GM03348 (cell line): Measurements from ENCODE around the gene MRM3.
"Not testable (repeated sequence)": the region's sequence is repeated elsewhere in the genome, so short reads cannot be mapped to it uniquely, and the experiment has no call there.

ENCODE experiments used
- DNase-seq: peaks from one replicate; pipeline ENCODE4 v3.0.0; 2012; ENCODE audit warnings: low spot score

The MRM3 gene, protein sequence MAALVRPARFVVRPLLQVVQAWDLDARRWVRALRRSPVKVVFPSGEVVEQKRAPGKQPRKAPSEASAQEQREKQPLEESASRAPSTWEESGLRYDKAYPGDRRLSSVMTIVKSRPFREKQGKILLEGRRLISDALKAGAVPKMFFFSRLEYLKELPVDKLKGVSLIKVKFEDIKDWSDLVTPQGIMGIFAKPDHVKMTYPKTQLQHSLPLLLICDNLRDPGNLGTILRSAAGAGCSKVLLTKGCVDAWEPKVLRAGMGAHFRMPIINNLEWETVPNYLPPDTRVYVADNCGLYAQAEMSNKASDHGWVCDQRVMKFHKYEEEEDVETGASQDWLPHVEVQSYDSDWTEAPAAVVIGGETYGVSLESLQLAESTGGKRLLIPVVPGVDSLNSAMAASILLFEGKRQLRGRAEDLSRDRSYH

DNA sequence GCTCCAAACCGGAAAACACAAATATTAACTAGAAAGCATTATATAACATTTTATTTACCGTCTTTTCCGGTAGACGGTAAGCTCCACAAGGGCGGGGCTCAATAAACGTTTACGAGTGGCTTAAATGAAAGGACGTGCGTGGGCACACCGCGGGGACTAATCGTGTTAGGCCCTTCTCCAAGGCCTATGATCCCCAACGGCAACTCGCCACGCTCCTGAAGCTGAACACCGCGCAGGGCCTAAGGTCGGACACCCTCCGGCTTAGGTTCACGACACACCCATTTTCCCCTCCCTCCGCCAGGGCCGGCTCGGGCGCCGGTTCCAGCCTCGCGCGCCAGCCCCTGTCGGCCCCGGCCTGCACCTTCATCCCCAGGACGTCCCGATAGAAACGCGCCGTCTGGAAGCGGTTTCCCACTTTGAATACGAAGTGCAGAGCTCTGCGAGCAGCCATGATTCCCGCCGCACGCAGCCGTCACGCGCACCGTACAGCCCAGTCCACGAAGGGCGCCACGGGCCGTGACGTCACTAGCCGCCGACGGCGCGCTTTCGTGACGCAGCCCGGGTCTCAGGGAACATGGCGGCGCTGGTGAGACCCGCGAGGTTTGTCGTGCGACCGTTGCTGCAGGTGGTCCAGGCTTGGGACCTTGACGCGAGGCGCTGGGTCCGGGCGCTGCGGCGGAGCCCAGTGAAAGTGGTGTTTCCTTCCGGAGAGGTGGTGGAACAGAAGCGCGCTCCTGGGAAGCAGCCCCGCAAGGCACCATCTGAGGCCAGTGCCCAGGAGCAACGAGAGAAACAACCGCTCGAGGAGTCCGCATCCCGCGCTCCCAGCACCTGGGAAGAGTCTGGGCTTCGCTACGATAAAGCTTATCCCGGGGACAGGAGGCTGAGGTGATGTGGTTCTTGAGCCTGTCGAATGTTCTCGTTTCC, at the start of gene MRM3, which contains the start of gene GLOD4:
TSS of gene MRM3 (plus strand) at position 549 of the 927 bp plus-strand sequence. CDS start at position 575, 26 bp downstream.
TSS of gene GLOD4 (minus strand) at position 476 of the 927 bp plus-strand sequence. CDS start at position 451, 25 bp downstream.
- peak; percentile 98 for DNase-seq

DNA sequence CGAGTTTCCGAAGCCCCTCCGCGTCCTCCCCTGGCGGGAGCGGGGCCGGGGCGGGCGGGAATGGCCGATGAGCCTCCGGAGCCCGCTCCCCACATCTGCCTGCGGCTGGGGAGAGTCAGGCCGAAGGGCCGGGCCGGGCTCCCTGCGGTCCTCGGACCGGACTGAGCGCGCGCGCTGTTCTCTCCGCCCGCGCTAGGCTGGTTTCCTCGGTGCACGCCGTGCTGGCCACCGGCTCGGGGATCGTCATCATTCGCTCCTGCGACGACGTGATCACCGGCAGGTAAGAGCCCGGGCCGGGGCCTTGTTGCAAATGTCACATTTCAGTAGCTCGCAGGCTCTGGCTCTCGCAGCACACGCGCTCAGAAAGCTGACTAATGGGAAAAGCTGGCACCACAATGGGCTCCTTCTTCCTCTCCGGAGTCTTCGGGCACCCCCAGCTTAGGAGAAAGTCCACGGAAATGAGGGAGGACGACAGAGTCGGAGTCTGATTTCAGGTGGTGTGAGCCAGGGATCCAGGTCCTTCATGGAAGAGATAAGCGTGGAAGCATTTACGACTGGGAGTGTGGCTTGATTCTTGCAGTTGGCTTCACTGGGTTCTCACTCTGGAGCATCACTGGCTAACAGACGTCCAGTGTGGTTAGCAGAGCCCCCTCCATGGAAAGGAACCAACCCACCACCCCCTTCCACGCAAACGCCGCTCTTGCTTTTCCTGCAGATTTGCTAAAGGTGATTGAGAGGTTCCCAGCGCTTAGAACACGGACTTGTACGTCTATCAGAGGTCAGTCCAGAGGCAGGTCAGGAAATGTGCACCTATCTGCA, 49.0 kb upstream of the MRM3 start:
- peak; percentile 60 for DNase-seq

DNA sequence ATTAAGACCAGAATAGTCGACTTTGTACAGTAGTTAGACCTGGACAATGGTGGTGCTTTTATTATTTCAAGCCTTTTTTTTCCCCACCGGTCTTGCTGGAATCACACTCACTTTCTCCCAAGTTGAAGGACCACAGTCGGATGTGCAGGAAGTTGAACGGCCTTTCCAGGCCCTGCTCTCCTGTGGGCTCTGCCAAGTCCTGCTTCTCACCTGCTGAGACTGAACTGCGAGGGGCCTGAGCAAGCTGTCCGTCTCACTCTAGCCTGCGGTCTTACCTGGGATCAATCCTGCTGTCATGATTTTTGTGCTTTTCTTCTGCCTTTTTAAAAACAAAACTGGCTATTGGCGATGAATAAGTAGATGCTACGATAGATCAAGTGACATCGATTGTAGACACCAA, 48.4 kb upstream of the MRM3 start:
- no peak for DNase-seq

DNA sequence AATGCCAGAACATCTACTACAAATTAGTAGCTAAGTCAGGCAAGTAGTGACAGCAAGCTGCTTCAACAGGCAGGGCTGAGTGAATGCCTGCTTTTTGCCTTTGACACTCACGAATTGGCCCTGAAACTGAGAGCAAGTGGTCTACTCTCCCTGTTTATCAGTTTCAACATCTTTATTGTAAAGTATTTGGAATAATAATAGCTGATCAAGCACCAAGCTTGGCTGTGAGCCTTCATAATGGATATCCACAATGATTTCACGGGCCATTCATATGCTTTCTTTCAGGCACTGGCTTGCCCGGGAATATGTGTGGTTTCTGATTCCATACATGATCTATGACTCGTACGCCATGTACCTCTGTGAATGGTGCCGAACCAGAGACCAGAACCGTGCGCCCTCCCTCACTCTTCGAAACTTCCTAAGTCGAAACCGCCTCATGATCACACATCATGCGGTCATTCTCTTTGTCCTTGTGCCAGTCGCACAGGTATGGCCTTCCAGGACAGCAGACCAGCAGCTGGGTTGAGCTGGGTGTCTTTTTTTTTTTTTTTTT, 44.5 kb upstream of the MRM3 start:
- DNase-seq, result no peak

DNA sequence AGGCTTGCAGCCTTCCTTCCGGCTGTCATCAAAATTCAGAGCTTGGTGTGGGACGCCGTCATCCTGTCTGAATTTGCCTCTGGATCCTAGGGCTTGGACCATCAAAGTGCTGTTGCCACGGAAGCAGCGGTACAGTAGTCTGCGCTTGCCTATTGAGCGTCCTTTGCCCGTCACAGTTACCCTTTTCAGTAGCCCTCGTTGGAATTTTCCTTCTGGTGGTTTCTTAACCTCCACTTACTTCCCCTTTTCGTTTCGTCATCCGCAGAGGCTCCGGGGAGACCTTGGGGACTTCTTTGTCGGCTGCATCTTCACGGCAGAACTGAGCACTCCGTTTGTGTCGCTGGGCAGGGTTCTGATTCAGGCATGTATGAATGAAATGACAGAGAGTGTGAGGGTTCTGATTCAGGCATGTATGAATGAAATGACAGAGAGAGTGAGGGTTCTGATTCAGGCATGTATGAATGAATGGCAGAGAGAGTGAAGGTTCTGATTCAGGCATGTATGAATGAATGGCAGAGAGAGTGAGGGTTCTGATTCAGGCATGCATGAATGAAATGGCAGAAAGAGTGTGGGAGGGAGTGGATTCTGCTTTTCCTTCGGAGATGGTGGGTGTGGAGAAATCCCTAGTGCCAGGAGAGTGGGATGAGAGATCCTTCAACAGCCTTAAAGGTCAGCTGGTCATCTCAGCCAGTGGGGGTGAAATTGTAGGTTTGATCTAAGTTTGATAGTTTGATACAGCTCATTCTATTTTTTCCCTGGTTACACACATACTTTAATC, 41.7 kb upstream of the MRM3 start:
- no peak for DNase-seq

DNA sequence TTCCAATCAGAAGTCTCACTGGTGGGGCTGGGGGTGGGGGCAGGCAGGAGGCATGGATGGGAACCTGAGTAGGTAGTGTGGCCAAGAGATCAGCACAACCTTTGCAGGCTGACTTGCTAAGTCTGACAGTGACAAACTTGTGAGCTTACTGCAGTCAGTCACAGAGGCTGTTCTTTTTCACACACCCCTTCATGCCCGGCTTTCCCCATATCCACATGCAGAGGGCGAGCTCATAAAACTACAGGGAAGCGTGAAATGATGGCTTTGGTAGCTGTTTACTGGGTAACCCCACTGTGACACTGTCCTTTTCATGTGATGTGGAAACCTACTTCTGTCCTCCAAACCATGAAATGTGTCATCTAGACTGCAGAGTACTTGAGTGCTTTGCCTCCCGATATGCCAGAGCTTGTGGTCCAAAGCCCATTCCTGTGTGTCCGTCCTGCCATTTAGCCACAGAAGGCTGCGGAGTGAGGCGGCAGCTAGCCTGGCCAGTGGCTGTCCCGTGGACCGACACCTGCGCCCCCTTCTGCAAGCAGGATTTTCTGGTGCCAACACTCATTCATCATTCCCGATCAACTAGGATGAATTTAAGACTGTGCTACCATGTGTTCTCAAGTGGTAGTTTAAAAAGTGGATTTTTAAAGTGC, 39.9 kb upstream of the MRM3 start:
- DNase-seq, result no peak

DNA sequence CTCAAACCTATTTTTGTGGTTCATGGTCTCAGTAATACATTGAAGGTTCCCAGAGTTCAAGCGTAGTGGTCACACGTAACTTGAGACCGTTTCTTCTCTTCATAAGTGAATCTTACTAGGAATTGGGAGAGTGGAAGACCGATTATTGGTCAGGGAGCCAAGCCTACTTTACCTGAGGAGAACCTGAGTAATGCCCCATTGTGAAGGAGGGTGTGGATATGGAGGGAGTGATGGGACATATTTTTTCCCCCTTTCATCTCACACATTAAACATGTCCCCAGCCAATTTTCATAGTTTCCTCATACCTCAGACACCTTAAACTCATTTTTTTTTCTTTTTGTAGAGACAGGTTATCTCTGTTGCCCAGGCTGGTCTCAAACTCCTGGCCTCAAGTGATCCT, 39.0 kb upstream of the MRM3 start:
- no peak for DNase-seq

DNA sequence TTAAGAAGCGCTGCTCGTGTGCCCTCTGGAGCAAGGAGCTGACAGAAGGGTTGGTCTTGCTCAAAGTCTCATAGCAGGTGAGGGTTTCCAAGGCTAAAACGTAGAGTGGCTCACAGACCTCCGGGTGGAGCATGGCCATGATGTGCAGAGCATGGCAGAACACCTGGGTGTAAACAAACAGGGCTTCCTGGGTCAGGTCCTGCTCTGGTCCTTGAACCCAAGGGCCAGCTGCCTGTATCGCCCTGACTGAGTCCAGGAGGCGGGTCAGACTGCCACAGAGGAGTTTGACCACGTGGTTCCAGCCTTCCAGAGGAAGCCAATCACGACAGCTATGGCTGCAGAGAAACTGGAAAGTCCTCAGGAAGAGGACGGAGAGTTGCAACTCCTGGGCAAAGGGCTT, 37.2 kb upstream of the MRM3 start:
- DNase-seq, result no peak

DNA sequence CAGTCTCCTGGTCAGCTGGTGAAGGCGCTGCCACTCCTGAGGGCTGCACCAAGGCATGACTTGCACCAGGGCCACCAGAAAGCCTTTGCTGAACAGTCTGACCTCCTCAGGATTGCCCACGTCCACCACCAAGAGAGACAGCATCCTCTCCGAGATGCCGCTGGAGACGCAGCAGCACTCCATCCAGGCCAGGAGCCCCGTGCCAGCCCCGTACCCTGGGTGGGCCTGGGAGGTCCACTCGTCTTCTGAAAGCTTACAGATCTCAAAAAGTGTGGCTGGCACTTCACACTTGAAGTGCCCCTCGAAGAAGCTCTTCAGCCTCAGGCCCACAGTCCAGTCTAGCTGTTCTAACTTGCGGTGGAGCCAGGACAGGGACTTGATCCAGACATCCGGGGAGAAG, 36.7 kb upstream of the MRM3 start:
- no peak for DNase-seq

DNA sequence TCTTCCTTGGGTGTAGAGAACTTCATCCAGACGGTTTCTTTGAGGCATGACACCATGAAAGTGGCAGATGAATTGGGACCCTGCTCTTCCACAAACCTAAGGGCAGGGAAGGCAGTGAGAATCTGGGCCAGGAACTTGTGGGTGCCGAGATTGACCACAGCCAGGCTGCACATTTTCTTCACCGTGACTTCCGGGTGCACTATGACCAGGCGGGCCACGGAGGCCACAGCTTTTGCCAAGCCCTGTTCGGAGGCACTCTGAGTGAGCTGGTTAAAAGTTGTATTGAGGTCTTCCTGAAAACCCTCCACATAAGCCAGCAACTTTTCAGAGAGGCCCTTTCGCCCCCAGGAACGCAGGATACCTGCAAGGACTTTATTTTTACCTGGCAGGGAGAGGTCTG, 36.0 kb upstream of the MRM3 start:
- no peak for DNase-seq

DNA sequence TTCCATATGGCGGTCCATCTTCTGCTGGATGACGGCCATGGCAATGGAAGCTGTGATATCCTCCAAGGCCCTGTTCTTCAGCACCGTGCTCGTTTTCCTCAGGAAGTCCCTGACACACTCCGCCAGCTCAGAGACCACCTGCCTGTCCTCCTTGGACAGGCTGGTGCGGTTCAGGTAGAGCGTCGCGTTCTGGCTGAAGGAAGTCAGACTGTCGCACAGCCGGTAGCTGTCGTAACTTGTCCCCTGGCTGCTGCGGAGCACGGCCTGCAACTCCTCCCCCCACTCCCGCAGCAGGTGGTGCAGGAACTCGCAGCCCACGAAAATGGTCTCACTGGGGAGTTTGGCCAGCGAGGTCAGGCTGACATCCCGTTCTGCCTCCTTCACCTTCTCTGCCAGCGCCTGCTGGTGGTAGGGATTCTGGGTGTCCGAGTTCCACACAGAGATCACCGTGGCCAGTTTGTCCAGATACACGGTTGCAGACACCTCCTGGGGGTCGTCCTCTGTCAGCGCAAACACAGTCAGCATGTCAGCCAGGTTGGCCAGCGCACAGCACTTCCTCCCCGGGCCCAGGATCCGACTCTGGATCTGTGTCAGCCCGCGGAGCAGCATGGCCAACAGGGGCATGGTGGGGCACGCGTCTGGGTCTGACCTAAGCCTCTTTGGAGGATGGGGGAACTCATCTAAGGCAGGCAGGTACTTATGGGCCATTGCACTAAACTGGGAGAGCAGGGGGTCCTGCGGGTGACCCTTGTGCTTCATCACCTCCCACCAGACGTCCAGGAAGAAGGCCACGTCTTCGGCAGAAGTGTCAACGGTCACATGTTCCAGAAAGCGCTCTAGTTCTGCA, 35.1 kb upstream of the MRM3 start:
- DNase-seq, result no peak

DNA sequence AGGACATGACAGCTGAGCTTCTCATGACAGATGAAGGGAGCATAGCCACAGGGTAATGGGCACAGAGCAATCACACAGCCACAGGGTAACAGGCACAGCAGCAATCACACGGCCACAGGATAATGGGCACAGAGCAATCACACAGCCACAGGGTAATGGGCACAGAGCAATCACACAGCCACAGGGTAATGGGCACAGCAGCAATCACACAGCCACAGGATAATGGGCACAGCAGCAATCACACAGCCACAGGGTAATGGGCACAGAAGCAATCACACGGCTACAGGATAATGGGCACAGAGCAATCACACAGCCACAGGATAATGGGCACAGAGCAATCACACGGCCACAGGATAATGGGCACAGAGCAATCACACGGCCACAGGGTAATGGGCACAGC, 33.5 kb upstream of the MRM3 start:
- DNase-seq, result not testable (repeated sequence)

DNA sequence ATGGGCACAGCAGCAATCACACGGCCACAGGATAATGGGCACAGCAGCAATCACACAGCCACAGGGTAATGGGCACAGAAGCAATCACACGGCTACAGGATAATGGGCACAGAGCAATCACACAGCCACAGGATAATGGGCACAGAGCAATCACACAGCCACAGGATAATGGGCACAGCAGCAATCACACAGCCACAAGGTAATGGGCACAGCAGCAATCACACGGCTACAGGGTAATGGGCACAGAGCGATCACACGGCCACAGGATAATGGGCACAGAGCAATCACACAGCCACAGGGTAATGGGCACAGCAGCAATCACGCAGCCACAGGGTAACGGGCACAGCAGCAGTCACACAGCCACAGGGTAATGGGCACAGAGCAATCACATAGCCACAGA, 32.8 kb upstream of the MRM3 start:
- not testable (repeated sequence) for DNase-seq

DNA sequence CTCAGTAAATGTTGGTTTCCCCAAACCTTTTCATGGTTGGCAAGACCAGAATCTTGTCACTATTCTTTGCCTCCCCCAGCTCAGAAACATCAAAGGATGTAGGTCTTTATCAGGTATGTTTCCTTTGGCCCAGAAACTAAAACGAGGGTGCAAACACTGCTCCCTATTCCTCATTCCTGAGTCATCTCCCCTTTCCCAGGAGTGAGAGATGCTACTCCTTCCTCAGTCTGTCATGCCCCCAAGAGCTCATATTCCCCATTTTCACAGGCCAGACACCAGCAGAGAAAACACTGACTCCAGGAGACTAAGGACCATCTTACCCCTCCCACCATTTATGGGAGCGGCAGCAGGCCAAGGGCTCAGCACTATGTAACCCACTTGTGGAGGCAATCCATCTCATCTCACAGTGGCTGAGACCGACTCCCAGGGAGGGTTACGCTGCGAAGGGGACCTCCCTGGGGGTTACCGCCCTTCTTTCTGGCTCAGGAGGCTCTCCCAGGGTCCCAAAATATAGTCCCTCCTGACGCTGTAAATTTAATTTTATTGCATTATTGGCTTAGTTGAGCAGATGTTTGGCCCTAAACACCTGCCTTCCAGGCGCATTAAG, 31.6 kb upstream of the MRM3 start:
- no peak for DNase-seq

DNA sequence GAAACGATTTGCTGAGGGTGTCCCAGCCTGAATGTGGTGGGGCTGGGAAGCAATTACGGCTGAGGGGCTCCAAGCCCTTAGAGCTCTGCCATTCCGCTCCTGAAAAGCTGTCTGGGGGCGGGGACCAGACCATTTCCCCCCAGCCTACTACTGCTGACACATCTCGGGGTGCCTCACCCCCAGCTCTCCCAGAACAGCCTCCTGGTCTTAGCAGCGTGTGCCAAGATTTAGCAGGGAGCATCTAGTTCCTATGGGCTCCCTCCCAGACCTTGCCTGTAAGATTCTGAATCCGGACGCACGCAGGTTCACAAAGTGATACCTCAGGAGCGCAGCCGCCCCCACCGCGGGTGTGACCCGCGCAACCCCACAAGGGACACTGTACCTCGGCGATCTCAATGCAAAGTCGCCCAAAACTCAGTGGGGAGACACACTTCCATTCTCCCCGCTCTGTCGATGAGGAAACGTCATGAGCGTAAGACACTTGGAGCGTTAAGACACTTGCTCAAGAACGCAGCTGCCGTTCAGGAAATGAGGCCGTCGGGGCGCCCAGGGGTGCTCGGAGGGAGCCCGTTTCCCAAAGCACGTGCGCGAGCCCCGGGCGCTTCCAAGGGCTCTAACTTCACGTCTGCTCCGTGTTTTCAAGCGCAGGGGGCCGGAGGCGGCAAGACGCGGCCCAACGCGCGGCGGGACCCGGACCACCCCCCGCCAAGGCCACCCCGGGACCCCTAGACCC, 30.7 kb upstream of the MRM3 start:
- DNase-seq, result peak; percentile 65

DNA sequence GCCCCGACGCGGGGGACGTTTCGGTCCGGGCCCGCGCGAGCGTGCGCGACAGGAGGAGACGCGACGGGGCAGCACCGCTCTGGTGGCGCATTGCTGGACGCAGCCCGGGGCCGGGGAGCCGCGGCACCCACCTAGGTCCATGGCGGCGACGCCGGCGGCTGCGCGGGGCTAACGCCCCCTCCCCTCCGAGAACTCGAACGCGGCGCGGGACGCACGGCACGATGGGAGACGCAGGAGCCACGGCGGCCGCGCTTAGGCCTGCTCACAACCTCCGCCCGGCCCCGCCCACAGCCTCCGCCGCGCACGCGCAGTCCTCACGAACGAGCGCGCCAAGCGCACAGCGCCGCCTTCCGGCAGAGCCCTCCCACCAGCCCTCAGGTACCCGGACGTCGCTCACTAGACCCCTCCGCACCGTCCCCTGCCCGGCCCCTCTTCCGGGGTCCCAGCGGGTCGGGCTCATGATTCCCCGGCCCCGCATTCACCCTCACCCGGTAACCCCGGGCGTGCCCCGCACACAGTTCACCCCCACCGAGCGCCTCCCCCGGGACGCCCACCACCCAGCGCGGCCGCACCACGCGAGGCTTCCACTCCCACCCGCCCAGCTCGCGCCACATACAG, 30.0 kb upstream of the MRM3 start, which contains the start of gene GEMIN4:
TSS of gene GEMIN4 (minus strand) at position 263 of the 618 bp plus-strand sequence. CDS start at position 141, 122 bp downstream.
- peak; percentile 98 for DNase-seq

DNA sequence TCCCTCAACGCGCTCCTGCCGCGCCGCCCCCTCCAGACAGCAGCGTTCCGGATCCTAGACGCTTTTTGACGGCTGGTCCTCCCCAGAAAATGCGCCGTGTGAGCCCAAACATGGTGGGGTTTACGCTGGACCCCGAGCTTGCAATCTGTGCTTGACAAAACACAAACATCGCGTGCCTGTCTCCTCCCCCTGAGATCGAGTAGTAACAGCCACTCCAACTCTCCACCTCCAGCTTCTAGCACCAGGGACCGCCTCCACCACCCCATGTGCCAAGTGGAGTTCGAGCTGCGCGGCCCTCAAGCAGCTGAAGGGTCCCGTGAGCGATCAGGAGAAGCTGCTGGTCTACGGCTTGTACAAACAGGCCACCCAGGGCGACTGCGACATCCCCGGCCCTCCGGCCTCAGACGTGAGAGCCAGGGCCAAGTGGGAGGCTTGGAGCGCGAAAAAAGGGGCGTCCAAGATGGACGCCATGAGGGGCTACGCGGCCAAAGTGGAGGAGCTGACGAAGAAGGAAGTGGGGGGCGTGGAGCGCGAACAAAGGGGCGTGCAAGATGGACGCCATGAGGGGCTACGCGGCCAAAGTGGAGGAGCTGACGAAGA, 29.4 kb upstream of the MRM3 start:
- peak; percentile 70 for DNase-seq
